HepG2 (cell line): ENCODE measurements around the gene IQGAP3. TPM values are rescaled to one million over a fixed set of nuclear protein-coding genes. Genes with fewer than 3 reads are reported as not detected.

Source experiments
- ATAC-seq: fragments of 200-7000 bp; cut with Tn5 transposase; 3 replicates; pipeline ENCODE4 v1.9.1; 2020; ENCODE audit warnings: mild to moderate bottlenecking, moderate library complexity
- BruUV-seq: library from RNA; stranded (reverse); fragments of 400-500 nt; replicated peaks from 2 replicates; lab custom pipeline; 2021; lab: Mats Ljungman, UMichigan
- CTCF ChIA-PET: fragments of 300-600 bp; formaldehyde crosslinking; extraction: SDS; loops from one replicate; lab custom pipeline; 2021; ENCODE audit warnings: low total read pairs, inconsistent platforms, low intra/inter-chr PET ratio; lab: Yijun Ruan, JAX
- POLR2A ChIA-PET: fragments of 350-600 bp; sonication (Branson Sonifier 250); formaldehyde crosslinking; loops from one replicate; lab custom pipeline; 2020; ENCODE audit warnings: antibody characterized with exemption, inconsistent platforms; lab: Yijun Ruan, JAX
- DNase-seq: peaks from one replicate; pipeline ENCODE4 v3.0.0-alpha.2; 2015; ENCODE audit warnings: low spot score
- FAIRE-seq: peaks from 3 replicates; lab custom pipeline; 2011; peaks lifted over from hg19 to GRCh38; lab: Jason Lieb, UNC
- H2AFZ ChIP-seq: one replicate; pipeline ENCODE4 v1.6.1; 2011; ENCODE audit warnings: low read length, inconsistent platforms
- H3K27ac ChIP-seq: fragments of 300-600 bp; 3 replicates; pipeline ENCODE4 v1.8.0; 2011; ENCODE audit warnings: mixed run types, mild to moderate bottlenecking, mixed read lengths, low read length, inconsistent platforms; ENCODE audit not compliant: insufficient read depth; ENCODE audit errors: extremely low read length
- H3K27me3 ChIP-seq, 2 experiments: fragments of 200-600 bp in 1 of 2; 2 replicates in 1 of 2; 3 replicates in 1 of 2; pipeline versions ENCODE4 v1.6.0 to v1.8.0; 2011; ENCODE audit warnings: low read length in 2 of 2, mild to moderate bottlenecking in 2 of 2, moderate library complexity in 2 of 2, inconsistent platforms in 1 of 2; ENCODE audit not compliant: insufficient read depth in 2 of 2, control insufficient read depth in 1 of 2
- H3K36me3 ChIP-seq, 2 experiments: fragments of 200-600 bp in 1 of 2; replicated peaks in 1 of 2; 2 replicates in 1 of 2; 3 replicates in 1 of 2; pipeline versions ENCODE4 v1.5.1 to v1.8.0; 2011; ENCODE audit warnings: low read length in 2 of 2, inconsistent platforms in 1 of 2; ENCODE audit not compliant: insufficient read depth in 2 of 2, control insufficient read depth in 1 of 2
- H3K4me1 ChIP-seq: 2 replicates; pipeline ENCODE4 v1.5.1; 2012; ENCODE audit warnings: low read length, inconsistent platforms; ENCODE audit not compliant: insufficient read depth
- H3K4me2 ChIP-seq: 2 replicates; pipeline ENCODE4 v1.6.0; 2011; ENCODE audit warnings: low read depth, low read length, inconsistent platforms
- H3K4me3 ChIP-seq, 3 experiments: fragments of 200-600 bp in 1 of 3; sonication (generic), shearing (Covaris generic) in 1 of 3; replicated peaks in 1 of 3; 2 replicates each; pipeline ENCODE4 v1.5.1; 2011 to 2016; ENCODE audit warnings: low read length in 3 of 3, inconsistent platforms in 2 of 3, low read depth in 2 of 3, mild to moderate bottlenecking in 2 of 3, control low read depth in 1 of 3, mixed read lengths in 1 of 3; ENCODE audit not compliant: insufficient read depth in 1 of 3
- H3K79me2 ChIP-seq: one replicate; pipeline ENCODE4 v1.6.1; 2011; ENCODE audit warnings: low read length, inconsistent platforms; ENCODE audit not compliant: insufficient read depth
- H3K9ac ChIP-seq: 2 replicates; pipeline ENCODE4 v1.6.0; 2011; ENCODE audit warnings: mild to moderate bottlenecking, low read depth, low read length, inconsistent platforms; ENCODE audit not compliant: insufficient read depth
- H3K9me3 ChIP-seq: 2 replicates; pipeline ENCODE4 v1.5.1; 2012; ENCODE audit warnings: mild to moderate bottlenecking, low read length
- H4K20me1 ChIP-seq: 2 replicates; pipeline ENCODE4 v1.6.0; 2011; ENCODE audit warnings: inconsistent platforms, mild to moderate bottlenecking, low read length, moderate library complexity; ENCODE audit not compliant: insufficient read depth
- DR1 ChIP-seq: sonication (generic); formaldehyde crosslinking; IDR thresholded peaks from 2 replicates; pipeline ENCODE4 v1.8.0; 2021; ENCODE audit warnings: mild to moderate bottlenecking, missing genetic modification reagents, inconsistent platforms
- FOXO1 ChIP-seq: sonication (generic); formaldehyde crosslinking; IDR thresholded peaks from 2 replicates; pipeline ENCODE4 v1.4.0; 2020; ENCODE audit warnings: missing genetic modification reagents
- NCOA2 ChIP-seq: sonication (generic); formaldehyde crosslinking; IDR thresholded peaks from 2 replicates; pipeline ENCODE4 v1.8.0; 2022; ENCODE audit warnings: inconsistent platforms
- TCF12 ChIP-seq, 2 experiments: fragments of 450-650 bp in 1 of 2; sonication (generic) in 1 of 2; formaldehyde crosslinking in 1 of 2; IDR thresholded peaks; 2 replicates each; pipeline versions ENCODE4 v1.6.1 to v1.8.0; 2017 to 2022; ENCODE audit warnings: antibody characterized with exemption in 1 of 2, mild to moderate bottlenecking in 1 of 2, missing genetic modification reagents in 1 of 2, moderate library complexity in 1 of 2
- TRIM24 ChIP-seq: sonication (generic); formaldehyde crosslinking; IDR thresholded peaks from 2 replicates; pipeline ENCODE4 v1.8.0; 2022; ENCODE audit warnings: mild to moderate bottlenecking, missing genetic modification reagents
- YEATS4 ChIP-seq: sonication (generic); formaldehyde crosslinking; IDR thresholded peaks from 2 replicates; pipeline ENCODE4 v1.4.0; 2020; ENCODE audit warnings: missing genetic modification reagents, borderline replicate concordance
- ZBTB38 ChIP-seq: sonication (generic); formaldehyde crosslinking; IDR thresholded peaks from 2 replicates; pipeline ENCODE4 v1.5.1; 2020; ENCODE audit warnings: mild to moderate bottlenecking, missing genetic modification reagents
- ZFX ChIP-seq: sonication (generic); formaldehyde crosslinking; IDR thresholded peaks from 2 replicates; pipeline ENCODE4 v1.4.0; 2020; ENCODE audit warnings: mild to moderate bottlenecking, low read depth, missing genetic modification reagents, moderate library complexity
- ZNF124 ChIP-seq: sonication (generic); formaldehyde crosslinking; IDR thresholded peaks from 2 replicates; pipeline ENCODE4 v1.4.0; 2020; ENCODE audit warnings: missing genetic modification reagents
- WGBS: methylation state at CpG from one replicate; pipeline ENCODE4 v1.1.6; 2017; ENCODE audit warnings: low lambda C conversion rate; 5-methylcytosine and 5-hydroxymethylcytosine counted together
- in situ Hi-C: cut with HindIII; loops from 2 replicates; pipeline ENCODE4 v1.10.0; 2017; ENCODE audit warnings: low pct_unique_long_range_greater_than_20kb; ENCODE audit not compliant: extremely low pct_ligation_motif_present
- intact Hi-C: fragments of 100-400 bp; cut with micrococcal nuclease; formaldehyde crosslinking; loops from one replicate; pipeline ENCODE4 v1.10.0; 2022; ENCODE audit not compliant: unreplicated experiment
- polyA plus RNA-seq, 8 experiments: library from polyadenylated mRNA; depleted of rRNA in 3 of 8; stranded (reverse) in 7 of 8; unstranded in 1 of 8; fragments of >200 nt; fragmentation: Illumina TruSeq in 4 of 8; extraction: Trizol in 4 of 8; gene quantifications; 2 replicates each; pipeline versions ENCODE4 v1.2.1 to v1.2.3, GENCODE V29; 2011 to 2016; ENCODE audit warnings: low read depth in 4 of 8, missing spikeins in 1 of 8, mixed read lengths in 1 of 8; ENCODE audit not compliant: insufficient read depth in 1 of 8
- total RNA-seq, 5 experiments: library from RNA; depleted of rRNA; stranded (reverse); fragments of >200 nt; fragmentation: Illumina TruSeq; extraction: Trizol; gene quantifications; 2 replicates each; pipeline ENCODE4 v1.2.3, GENCODE V29; 2016; ENCODE audit warnings: low read depth in 1 of 5
- TF ChIP-seq, protein P1 (sequence below): sonication (generic); formaldehyde crosslinking; IDR thresholded peaks from 2 replicates; pipeline ENCODE4 v1.4.0; 2020; ENCODE audit warnings: missing genetic modification reagents
- TF ChIP-seq, protein P2 (sequence below): sonication (generic); formaldehyde crosslinking; IDR thresholded peaks from 2 replicates; pipeline ENCODE4 v1.5.1; 2020; ENCODE audit warnings: mild to moderate bottlenecking, missing genetic modification reagents, moderate library complexity

IQGAP3 gene
- total and polyA plus RNA-seq, 2 of the 13 experiments (the other 11 are each of a cell fraction or from before 2014, with no cell fraction given), result 13.5 to 14.1 TPM

DNA sequence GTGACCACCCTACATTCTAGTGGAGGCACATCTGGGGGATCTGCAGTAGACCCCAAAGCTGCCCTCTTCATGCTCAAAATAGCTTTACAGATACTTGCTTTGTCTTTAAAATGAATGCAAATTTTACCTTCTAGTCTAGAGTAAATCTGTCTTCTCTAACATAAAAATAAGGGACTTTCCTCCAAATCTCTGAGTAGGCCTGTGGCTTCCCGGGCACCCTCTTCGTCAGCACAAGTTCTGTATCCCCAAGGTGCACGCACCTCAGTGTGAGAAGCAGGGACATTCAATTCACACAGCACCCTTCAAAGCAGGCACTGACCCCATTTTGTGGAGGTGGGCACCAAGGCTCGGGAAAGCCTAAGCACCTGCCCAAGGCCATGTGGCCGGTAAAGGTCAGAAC lies 90.8 kb downstream of the IQGAP3 start:
- H3K79me2 ChIP-seq, result no peaks in the 10 kb centered on the region
- no peak overlapping the region for H3K4me2 ChIP-seq
- in situ Hi-C loops (no loop called here), intact Hi-C loops (loop anchor here (2.0 kb wide), 1 partner anchor 17 kb away; no protein-coding TSS in a partner anchor)
- CTCF ChIA-PET, result no interaction called here
- no TSS peak for BruUV-seq
- no peak for DNase-seq
- no peak for TF ChIP-seq ZNF124
- TF ChIP-seq FOXO1 (CRISPR knock-in tag), result no peak
- TF ChIP-seq NCOA2, result no peak
- ATAC-seq, result no peak
- no peaks in the 10 kb centered on the region for H4K20me1 ChIP-seq
- no peaks in the 10 kb centered on the region for H3K27me3 ChIP-seq
- H3K4me1 ChIP-seq, result peaks cover 16% of the 10 kb centered on the region
- H3K27ac ChIP-seq, result no peak overlapping the region
- no peak overlapping the region for H3K4me3 ChIP-seq
- no peaks in the 10 kb centered on the region for H3K9me3 ChIP-seq
- POLR2A ChIA-PET, result interaction anchor here (1.4 kb wide), 1 partner anchor 20 kb away, joined by 9 read pairs; the partner anchor contains the start of gene MEF2D
- peaks cover 34 to 57% of the 10 kb centered on the region in 2 experiments; a peak in 4 of 5 replicates for H3K36me3 ChIP-seq
- H3K9ac ChIP-seq, result no peak overlapping the region
- FAIRE-seq, result no peak
- no peak overlapping the region for H2AFZ ChIP-seq
- WGBS, result 92% methylated on average over 5 of the region's 5 CpGs

DNA sequence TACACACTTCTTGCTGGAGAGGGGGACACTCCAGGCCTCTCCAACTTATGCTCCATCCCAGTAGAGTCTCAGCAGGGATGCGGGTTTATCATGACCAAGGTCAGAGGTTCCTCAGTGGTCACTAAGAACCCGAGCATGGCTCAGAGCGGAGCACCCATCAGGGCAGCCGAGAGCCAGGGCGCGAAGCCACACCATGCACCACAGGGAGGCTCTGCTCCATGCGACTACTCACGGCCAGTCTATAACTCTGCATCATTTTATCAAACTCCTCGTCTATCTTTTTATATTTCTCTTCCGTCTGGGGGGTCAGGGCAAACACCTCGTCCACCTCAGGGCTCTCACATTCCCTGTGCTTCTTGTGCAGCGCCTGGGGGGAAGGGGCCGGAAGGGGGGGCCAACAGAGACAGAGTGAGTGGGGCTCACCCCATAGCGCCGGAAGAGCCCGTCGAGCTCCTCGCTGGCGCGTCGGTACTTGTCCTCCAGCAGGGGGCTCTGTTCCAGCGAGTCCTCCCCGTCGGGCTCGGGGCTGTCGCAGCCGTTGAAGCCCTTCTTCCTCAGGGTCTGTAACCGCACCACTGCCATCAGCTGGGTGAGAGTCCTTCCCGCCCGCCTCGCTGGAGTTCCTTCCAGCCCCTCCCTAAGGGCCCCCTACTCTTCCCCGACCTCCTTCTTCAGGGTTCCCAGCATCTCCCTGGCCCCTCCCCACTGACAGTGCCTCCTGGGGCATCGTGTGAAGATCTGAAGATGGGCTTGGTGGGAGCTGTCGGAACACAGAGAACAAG lies 91.8 kb downstream of the IQGAP3 start:
- ChIA-PET CTCF (interaction anchor here (0.6 to 1.7 kb wide), 3 partner anchors 20 to 95 kb away, joined by 3 to 7 read pairs (median 3); partner anchors contain the start of gene MEF2D), POLR2A (interaction anchor here (1.0 to 1.4 kb wide), 3 partner anchors 9 to 23 kb away, joined by 4 to 9 read pairs (median 5); partner anchors contain the start of gene MEF2D)
- FAIRE-seq (no peak), ATAC-seq (peak; percentile 55), DNase-seq (no peak)
- Histone ChIP-seq H2AFZ (no peak overlapping the region), H3K9ac (no peak overlapping the region), H3K36me3 (peaks cover 34 to 57% of the 10 kb centered on the region in 2 experiments; a peak in 4 of 5 replicates), H3K27ac (no peak overlapping the region), H3K4me3 (no peak overlapping the region), H4K20me1 (no peaks in the 10 kb centered on the region), H3K9me3 (no peaks in the 10 kb centered on the region), H3K27me3 (no peaks in the 10 kb centered on the region), H3K4me1 (peaks cover 26% of the 10 kb centered on the region), H3K79me2 (no peaks in the 10 kb centered on the region), H3K4me2 (no peak overlapping the region)
- intact Hi-C loops, result loop anchor here (2.0 kb wide), 1 partner anchor 18 kb away; no protein-coding TSS in a partner anchor
- in situ Hi-C loops, result no loop called here
- WGBS, result 91% methylated on average over 34 of the region's 34 CpGs
- no TSS peak for BruUV-seq
- TF ChIP-seq TRIM24 (no peak), ZBTB38 (peak; percentile 74; the same call in 1 of the 2 replicates), YEATS4 (CRISPR knock-in tag) (no peak), TCF12 (IDR thresholded peaks at IDR 0.05) (no peak), TCF12 (CRISPR knock-in tag; IDR thresholded peaks at IDR 0.05) (no peak), DR1 (CRISPR knock-in tag) (no peak), ZFX (CRISPR knock-in tag) (no peak)
- TF ChIP-seq, protein P1, sequence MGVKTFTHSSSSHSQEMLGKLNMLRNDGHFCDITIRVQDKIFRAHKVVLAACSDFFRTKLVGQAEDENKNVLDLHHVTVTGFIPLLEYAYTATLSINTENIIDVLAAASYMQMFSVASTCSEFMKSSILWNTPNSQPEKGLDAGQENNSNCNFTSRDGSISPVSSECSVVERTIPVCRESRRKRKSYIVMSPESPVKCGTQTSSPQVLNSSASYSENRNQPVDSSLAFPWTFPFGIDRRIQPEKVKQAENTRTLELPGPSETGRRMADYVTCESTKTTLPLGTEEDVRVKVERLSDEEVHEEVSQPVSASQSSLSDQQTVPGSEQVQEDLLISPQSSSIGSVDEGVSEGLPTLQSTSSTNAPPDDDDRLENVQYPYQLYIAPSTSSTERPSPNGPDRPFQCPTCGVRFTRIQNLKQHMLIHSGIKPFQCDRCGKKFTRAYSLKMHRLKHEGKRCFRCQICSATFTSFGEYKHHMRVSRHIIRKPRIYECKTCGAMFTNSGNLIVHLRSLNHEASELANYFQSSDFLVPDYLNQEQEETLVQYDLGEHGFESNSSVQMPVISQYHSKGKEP, result no peak
- TF ChIP-seq, protein P2, sequence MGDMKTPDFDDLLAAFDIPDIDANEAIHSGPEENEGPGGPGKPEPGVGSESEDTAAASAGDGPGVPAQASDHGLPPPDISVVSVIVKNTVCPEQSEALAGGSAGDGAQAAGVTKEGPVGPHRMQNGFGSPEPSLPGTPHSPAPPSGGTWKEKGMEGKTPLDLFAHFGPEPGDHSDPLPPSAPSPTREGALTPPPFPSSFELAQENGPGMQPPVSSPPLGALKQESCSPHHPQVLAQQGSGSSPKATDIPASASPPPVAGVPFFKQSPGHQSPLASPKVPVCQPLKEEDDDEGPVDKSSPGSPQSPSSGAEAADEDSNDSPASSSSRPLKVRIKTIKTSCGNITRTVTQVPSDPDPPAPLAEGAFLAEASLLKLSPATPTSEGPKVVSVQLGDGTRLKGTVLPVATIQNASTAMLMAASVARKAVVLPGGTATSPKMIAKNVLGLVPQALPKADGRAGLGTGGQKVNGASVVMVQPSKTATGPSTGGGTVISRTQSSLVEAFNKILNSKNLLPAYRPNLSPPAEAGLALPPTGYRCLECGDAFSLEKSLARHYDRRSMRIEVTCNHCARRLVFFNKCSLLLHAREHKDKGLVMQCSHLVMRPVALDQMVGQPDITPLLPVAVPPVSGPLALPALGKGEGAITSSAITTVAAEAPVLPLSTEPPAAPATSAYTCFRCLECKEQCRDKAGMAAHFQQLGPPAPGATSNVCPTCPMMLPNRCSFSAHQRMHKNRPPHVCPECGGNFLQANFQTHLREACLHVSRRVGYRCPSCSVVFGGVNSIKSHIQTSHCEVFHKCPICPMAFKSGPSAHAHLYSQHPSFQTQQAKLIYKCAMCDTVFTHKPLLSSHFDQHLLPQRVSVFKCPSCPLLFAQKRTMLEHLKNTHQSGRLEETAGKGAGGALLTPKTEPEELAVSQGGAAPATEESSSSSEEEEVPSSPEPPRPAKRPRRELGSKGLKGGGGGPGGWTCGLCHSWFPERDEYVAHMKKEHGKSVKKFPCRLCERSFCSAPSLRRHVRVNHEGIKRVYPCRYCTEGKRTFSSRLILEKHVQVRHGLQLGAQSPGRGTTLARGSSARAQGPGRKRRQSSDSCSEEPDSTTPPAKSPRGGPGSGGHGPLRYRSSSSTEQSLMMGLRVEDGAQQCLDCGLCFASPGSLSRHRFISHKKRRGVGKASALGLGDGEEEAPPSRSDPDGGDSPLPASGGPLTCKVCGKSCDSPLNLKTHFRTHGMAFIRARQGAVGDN, result peak; percentile 18; the same call in 1 of the 2 replicates
